Gastroesophageal sphincter (tissue), 4 donors: ENCODE results near the gene ADAMTSL2. TPM values are rescaled to one million over a fixed set of nuclear protein-coding genes. Genes with fewer than 3 reads are reported as not detected.

Experiments
- ATAC-seq: fragments of 150-250 bp; one replicate; pipeline ENCODE4 v1.9.1; 2016; ENCODE audit warnings: mild to moderate bottlenecking, moderate library complexity
- H3K27ac ChIP-seq, 4 donors: fragments of 200-600 bp; sonication (generic) in 3 of 4; 1 replicate in 3 of 4; 2 replicates in 1 of 4; pipeline ENCODE4 v1.5.1; 2016 to 2019
- H3K27me3 ChIP-seq: fragments of 200-600 bp; sonication (generic); one replicate; pipeline ENCODE4 v1.5.1; 2019
- H3K36me3 ChIP-seq, 2 donors: fragments of 200-600 bp; sonication (generic); one replicate each; pipeline ENCODE4 v1.5.1; 2019; ENCODE audit warnings: control low read depth in 1 of 2
- H3K4me1 ChIP-seq, 3 donors: fragments of 200-600 bp; sonication (generic); 1 replicate in 2 of 3; 2 replicates in 1 of 3; pipeline ENCODE4 v1.5.1; 2016 to 2019; ENCODE audit warnings: control low read depth in 2 of 3
- H3K4me3 ChIP-seq, 2 donors: fragments of 200-600 bp; sonication (generic); one replicate each; pipeline ENCODE4 v1.5.1; 2019; ENCODE audit warnings: mild to moderate bottlenecking in 1 of 2, moderate library complexity in 1 of 2
- H3K9me3 ChIP-seq, 3 donors: fragments of 200-600 bp; sonication (generic); one replicate each; pipeline ENCODE4 v1.5.1; 2017 to 2019; ENCODE audit warnings: control low read depth in 2 of 3
- EP300 ChIP-seq: sonication (generic); formaldehyde crosslinking; IDR thresholded peaks from one replicate; pipeline ENCODE4 v1.6.1; 2017; ENCODE audit warnings: antibody characterized with exemption, mild to moderate bottlenecking
- POLR2A ChIP-seq, 2 donors: fragments of 450-650 bp; IDR thresholded peaks; one replicate each; pipeline ENCODE4 v1.6.1; 2017; ENCODE audit warnings: antibody characterized with exemption in 2 of 2, mild to moderate bottlenecking in 2 of 2, moderate library complexity in 1 of 2
- POLR2AphosphoS5 ChIP-seq: sonication (generic); formaldehyde crosslinking; IDR thresholded peaks from one replicate; pipeline ENCODE4 v1.6.1; 2017; ENCODE audit warnings: antibody characterized with exemption
- WGBS, 2 donors: methylation state at CpG; one replicate each; pipeline ENCODE4 v1.1.5; 2018; ENCODE audit warnings: low coverage in 1 of 2; 5-methylcytosine and 5-hydroxymethylcytosine counted together
- total RNA-seq, 4 donors: library from RNA; depleted of rRNA; stranded (reverse); fragments of >200 nt; gene quantifications; one replicate each; pipeline ENCODE4 v1.1.0, GENCODE V29; 2016
- TF ChIP-seq, protein P1 (sequence below), 4 experiments: fragments of 200-600 bp in 2 of 4; fragments of 450-650 bp in 2 of 4; sonication (generic) in 1 of 4; IDR thresholded peaks; one replicate each; pipeline ENCODE4 v1.5.1; 2017 to 2019; ENCODE audit warnings: antibody characterized with exemption in 4 of 4, mild to moderate bottlenecking in 2 of 4, moderate library complexity in 2 of 4

Gene ADAMTSL2
- total RNA-seq, 4 donors from 2014 or later: 2.0 to 5.8 (median 3.1) TPM

DNA sequence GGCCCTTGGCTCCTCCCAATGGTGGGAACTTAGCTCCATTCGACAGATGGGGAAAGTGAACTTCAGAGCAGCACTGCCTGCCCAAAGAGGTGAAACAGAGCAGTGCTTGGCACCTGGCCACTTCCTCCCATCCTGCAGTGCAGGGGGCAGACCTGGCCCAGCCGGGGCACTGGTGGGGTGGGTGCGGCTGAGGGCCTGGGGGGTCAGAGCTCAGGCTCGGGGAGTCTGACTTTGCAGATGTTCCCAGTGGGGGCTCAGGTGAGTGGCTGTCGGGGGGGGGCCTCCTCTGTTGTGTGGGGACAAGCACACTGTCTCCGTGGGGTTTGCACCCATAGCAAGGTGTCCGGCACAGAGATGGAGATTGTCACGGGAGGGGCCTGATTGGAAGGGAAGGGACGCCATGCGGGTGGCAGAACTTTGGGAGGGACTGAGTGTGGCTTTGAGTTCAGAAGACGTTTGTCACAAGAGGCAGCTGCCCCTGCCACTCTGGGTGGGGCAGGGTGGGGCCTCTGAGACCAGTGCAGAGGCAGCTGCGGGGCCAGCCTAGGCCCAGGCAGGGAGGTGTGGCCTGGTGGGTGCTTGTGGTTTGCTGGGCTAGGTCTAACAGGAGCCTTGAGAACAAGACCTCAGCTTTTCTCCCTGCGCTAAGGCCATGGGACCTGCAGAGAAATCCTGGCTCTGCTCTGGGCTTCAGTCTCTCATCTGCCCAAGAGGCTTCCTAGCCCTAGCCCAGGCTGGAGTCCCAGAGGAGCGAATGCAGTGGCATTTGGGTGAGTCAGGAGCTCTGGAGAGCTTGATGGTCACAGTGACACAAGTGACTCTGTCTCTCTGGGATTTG, 12.2 kb upstream of the ADAMTSL2 start:
- H3K27me3 ChIP-seq: peaks cover 7% of the 10 kb centered on the region
- no peaks in the 10 kb centered on the region for H3K9me3 ChIP-seq
- H3K27ac ChIP-seq: no peak overlapping the region
- ATAC-seq: no peak
- 96% methylated on average over 5 of the region's 14 CpGs; no CpG with 5 or more reads in 1 of the 2 donors for WGBS, 2 donors
- H3K4me3 ChIP-seq: no peak overlapping the region
- no peaks in the 10 kb centered on the region for H3K36me3 ChIP-seq
- H3K4me1 ChIP-seq: peaks cover 0 to 19% (median 6%) of the 10 kb centered on the region in 3 donors
- no peak for TF ChIP-seq POLR2AphosphoS5
- TF ChIP-seq, protein P1, sequence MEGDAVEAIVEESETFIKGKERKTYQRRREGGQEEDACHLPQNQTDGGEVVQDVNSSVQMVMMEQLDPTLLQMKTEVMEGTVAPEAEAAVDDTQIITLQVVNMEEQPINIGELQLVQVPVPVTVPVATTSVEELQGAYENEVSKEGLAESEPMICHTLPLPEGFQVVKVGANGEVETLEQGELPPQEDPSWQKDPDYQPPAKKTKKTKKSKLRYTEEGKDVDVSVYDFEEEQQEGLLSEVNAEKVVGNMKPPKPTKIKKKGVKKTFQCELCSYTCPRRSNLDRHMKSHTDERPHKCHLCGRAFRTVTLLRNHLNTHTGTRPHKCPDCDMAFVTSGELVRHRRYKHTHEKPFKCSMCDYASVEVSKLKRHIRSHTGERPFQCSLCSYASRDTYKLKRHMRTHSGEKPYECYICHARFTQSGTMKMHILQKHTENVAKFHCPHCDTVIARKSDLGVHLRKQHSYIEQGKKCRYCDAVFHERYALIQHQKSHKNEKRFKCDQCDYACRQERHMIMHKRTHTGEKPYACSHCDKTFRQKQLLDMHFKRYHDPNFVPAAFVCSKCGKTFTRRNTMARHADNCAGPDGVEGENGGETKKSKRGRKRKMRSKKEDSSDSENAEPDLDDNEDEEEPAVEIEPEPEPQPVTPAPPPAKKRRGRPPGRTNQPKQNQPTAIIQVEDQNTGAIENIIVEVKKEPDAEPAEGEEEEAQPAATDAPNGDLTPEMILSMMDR (IDR thresholded peaks at IDR 0.05): no peak
- TF ChIP-seq POLR2A (IDR thresholded peaks at IDR 0.05): no peak
- no peak for TF ChIP-seq EP300

DNA sequence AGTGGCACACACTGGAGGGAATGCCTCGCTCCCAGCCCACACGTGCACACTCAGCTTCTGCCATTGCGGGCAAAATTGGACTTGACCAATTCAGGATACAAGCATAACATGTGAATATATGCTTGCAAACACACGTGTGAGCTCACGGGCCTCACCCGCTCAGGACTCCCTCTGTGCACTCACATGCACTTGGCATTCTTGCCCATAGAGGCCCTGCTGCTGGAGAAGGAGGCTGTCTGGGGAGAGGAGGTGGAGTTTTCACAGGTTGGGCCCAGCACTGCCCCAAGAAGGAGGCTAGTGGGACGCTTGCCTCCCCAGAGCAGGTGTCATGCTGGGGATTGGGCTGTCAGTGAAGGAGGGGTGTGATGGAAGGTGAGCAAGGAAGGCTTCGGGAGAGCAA, 11.4 kb upstream of the ADAMTSL2 start:
- no peaks in the 10 kb centered on the region for H3K36me3 ChIP-seq
- H3K27ac ChIP-seq: no peak overlapping the region
- 69 to 93% methylated on average over 2 to 3 of the region's 8 CpGs for WGBS, 2 donors
- H3K27me3 ChIP-seq: peaks cover 8% of the 10 kb centered on the region
- H3K9me3 ChIP-seq: no peaks in the 10 kb centered on the region
- peaks cover 0 to 27% (median 11%) of the 10 kb centered on the region in 3 donors for H3K4me1 ChIP-seq
- no peak for ATAC-seq
- TF ChIP-seq EP300 (no peak), POLR2A (IDR thresholded peaks at IDR 0.05) (no peak), POLR2AphosphoS5 (no peak)
- TF ChIP-seq, protein P1 (IDR thresholded peaks at IDR 0.05): no peak
- H3K4me3 ChIP-seq: no peak overlapping the region

DNA sequence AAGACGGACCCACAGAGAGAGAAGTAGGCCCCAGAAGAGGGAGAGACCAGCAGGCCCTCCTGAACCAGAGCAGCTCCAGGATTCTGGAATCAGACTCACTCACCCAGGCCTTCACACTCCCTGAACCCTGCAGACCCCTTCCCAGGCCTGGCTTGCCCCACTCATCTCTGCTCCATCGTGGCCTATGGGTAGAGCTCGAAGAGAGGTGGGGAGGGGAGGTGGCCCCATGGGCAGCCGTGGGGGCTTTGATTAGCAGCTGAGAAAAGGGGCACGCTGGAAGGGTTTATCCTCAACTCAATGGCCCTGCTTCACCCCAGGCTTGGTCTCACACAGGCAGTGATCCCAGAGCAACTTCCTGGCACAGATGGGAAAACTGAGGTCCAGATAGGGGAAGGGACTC, 10.4 kb upstream of the ADAMTSL2 start:
- Histone ChIP-seq H3K27me3 (peaks cover 17% of the 10 kb centered on the region), H3K4me3 (no peak overlapping the region), H3K36me3 (no peaks in the 10 kb centered on the region), H3K4me1 (peaks cover 0 to 38% (median 17%) of the 10 kb centered on the region in 3 donors), H3K27ac (no peak overlapping the region), H3K9me3 (no peaks in the 10 kb centered on the region)
- 75 to 88% methylated on average over 1 to 5 of the region's 5 CpGs for WGBS, 2 donors
- TF ChIP-seq POLR2A (IDR thresholded peaks at IDR 0.05) (no peak), EP300 (no peak), POLR2AphosphoS5 (no peak)
- TF ChIP-seq, protein P1 (IDR thresholded peaks at IDR 0.05): no peak
- ATAC-seq: no peak

DNA sequence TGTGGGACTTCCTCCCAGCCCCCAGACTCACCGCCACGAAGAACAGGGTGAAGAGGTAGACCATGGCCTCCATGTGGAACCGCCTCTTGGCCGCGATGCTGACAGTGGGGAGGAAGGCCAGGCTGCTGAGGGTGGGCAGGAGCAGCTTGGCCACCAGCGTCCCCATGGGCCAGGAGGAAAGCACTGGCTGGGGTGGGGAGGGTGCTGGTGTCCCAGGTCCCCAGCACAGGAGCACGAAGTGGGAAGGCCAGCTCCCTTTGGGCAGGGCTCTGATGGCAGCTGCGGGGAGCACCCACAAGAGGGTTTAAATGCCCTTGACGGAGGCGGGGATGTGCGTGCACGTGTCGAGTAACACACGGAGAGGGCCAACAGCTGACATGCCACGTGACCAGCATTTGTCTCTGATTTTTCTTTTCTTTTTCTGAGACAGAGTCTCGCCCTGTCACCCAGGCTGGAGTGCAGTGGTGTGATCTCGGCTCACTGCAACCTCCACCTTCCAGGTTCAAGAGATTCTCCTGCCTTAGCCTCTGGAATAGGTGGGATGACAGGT, 9.8 kb upstream of the ADAMTSL2 start, which contains the start of gene MYMK:
TSS of gene MYMK (minus strand) at position 281 of the 550 bp plus-strand sequence. CDS start at position 166, 115 bp downstream.
- ATAC-seq: no peak
- Histone ChIP-seq H3K4me1 (peaks cover 0 to 43% (median 17%) of the 10 kb centered on the region in 3 donors), H3K4me3 (no peak within 1 kb of the TSS), H3K9me3 (no peaks in the 10 kb centered on the region), H3K27me3 (peaks cover 23% of the 10 kb centered on the region), H3K36me3 (no peaks in the 10 kb centered on the region), H3K27ac (no peak within 1 kb of the TSS)
- no peak for TF ChIP-seq POLR2A (IDR thresholded peaks at IDR 0.05)
- no peak for TF ChIP-seq POLR2AphosphoS5
- TF ChIP-seq, protein P1 (IDR thresholded peaks at IDR 0.05): no peak
- TF ChIP-seq EP300: no peak
- WGBS, 2 donors: 94 to 96% methylated on average over 8 to 11 of the region's 17 CpGs
